Panc1 (cell line): Measurements from ENCODE around the gene SUCLG2.

Experiments
- POLR2AphosphoS5 ChIP-seq: IDR thresholded peaks from 2 replicates; pipeline ENCODE4 v1.6.1; 2012; ENCODE audit warnings: mild to moderate bottlenecking, low read depth, low read length, moderate library complexity
- REST ChIP-seq, 2 experiments: IDR thresholded peaks; 2 replicates each; pipeline ENCODE4 v1.6.1; 2011 to 2012; ENCODE audit warnings: low read depth in 2 of 2, control low read depth in 1 of 2, low read length in 1 of 2, mild to moderate bottlenecking in 1 of 2, moderate library complexity in 1 of 2; ENCODE audit not compliant: insufficient read depth in 1 of 2
- TCF7L2 ChIP-seq: IDR thresholded peaks from 2 replicates; pipeline ENCODE4 v1.6.1; 2011; ENCODE audit warnings: mild to moderate bottlenecking, low read depth, low read length, inconsistent platforms
- TF ChIP-seq, protein P1 (sequence below): fragments of 450-650 bp; IDR thresholded peaks from 2 replicates; pipeline ENCODE4 v1.5.1; 2017; ENCODE audit warnings: mild to moderate bottlenecking

GRCh38 chr3:67598814-67599556, 55.4 kb downstream of the SUCLG2 start:
- TF ChIP-seq, protein P1, sequence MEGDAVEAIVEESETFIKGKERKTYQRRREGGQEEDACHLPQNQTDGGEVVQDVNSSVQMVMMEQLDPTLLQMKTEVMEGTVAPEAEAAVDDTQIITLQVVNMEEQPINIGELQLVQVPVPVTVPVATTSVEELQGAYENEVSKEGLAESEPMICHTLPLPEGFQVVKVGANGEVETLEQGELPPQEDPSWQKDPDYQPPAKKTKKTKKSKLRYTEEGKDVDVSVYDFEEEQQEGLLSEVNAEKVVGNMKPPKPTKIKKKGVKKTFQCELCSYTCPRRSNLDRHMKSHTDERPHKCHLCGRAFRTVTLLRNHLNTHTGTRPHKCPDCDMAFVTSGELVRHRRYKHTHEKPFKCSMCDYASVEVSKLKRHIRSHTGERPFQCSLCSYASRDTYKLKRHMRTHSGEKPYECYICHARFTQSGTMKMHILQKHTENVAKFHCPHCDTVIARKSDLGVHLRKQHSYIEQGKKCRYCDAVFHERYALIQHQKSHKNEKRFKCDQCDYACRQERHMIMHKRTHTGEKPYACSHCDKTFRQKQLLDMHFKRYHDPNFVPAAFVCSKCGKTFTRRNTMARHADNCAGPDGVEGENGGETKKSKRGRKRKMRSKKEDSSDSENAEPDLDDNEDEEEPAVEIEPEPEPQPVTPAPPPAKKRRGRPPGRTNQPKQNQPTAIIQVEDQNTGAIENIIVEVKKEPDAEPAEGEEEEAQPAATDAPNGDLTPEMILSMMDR = no peak
- TF ChIP-seq TCF7L2 (no peak), REST (IDR thresholded peaks at IDR 0.05; ENCODE audit: insufficient read depth in 1 of 2, low read depth in 2 of 2, low read length in 1 of 2) (no peak), POLR2AphosphoS5 (no peak)
